Transverse colon (tissue), 4 donors: ENCODE data around the gene PXDC1. TPM values are rescaled to one million over a fixed set of nuclear protein-coding genes. Genes with fewer than 3 reads are reported as not detected.

Source experiments
- DNase-seq: peaks from one replicate; pipeline ENCODE4 v3.0.0-alpha.2; 2019
- H3K27ac ChIP-seq, 4 donors: fragments of 200-600 bp; sonication (generic); 2 replicates each; pipeline ENCODE4 v1.5.1; 2016 to 2018; ENCODE audit warnings: inconsistent platforms in 4 of 4
- H3K27me3 ChIP-seq: fragments of 200-600 bp; sonication (generic); 2 replicates; pipeline ENCODE4 v1.5.1; 2017; ENCODE audit warnings: inconsistent platforms
- H3K36me3 ChIP-seq, 4 donors: fragments of 200-600 bp; sonication (generic); 2 replicates each; pipeline ENCODE4 v1.5.1; 2017 to 2019; ENCODE audit warnings: inconsistent platforms in 4 of 4
- H3K4me1 ChIP-seq, 4 donors: fragments of 200-600 bp; sonication (generic); 2 replicates each; pipeline ENCODE4 v1.5.1; 2017 to 2020; ENCODE audit warnings: inconsistent platforms in 4 of 4
- H3K4me3 ChIP-seq, 4 donors: fragments of 200-600 bp; sonication (generic); 1 replicate in 1 of 4; 2 replicates in 3 of 4; pipeline versions ENCODE4 v1.5.1 to v1.6.1; 2017 to 2019; ENCODE audit warnings: inconsistent platforms in 4 of 4
- H3K9me3 ChIP-seq, 2 donors: fragments of 200-600 bp; sonication (generic); 2 replicates each; pipeline ENCODE4 v1.5.1; 2017 to 2019; ENCODE audit warnings: inconsistent platforms in 2 of 2
- CTCF ChIP-seq, 5 experiments: fragments of 200-600 bp in 3 of 5; fragments of 450-650 bp in 2 of 5; sonication (generic) in 3 of 5; IDR thresholded peaks; 1 replicate in 2 of 5; 2 replicates in 3 of 5; pipeline ENCODE4 v1.5.1; 2016 to 2017; ENCODE audit warnings: antibody characterized with exemption in 5 of 5, inconsistent platforms in 3 of 5, mild to moderate bottlenecking in 2 of 5, moderate library complexity in 1 of 5
- EP300 ChIP-seq: sonication (generic); formaldehyde crosslinking; IDR thresholded peaks from one replicate; pipeline ENCODE4 v1.6.1; 2017; ENCODE audit warnings: antibody characterized with exemption, low read depth
- POLR2A ChIP-seq: fragments of 450-650 bp; IDR thresholded peaks from one replicate; pipeline ENCODE4 v1.6.1; 2016; ENCODE audit warnings: antibody characterized with exemption, mild to moderate bottlenecking, moderate library complexity
- POLR2AphosphoS5 ChIP-seq, 3 donors: sonication (generic); formaldehyde crosslinking; IDR thresholded peaks; one replicate each; pipeline ENCODE4 v1.6.1; 2016; ENCODE audit warnings: antibody characterized with exemption in 3 of 3
- WGBS, 2 donors: methylation state at CpG; one replicate each; pipeline ENCODE4 v1.1.5; 2018; ENCODE audit warnings: low coverage in 1 of 2; 5-methylcytosine and 5-hydroxymethylcytosine counted together
- in situ Hi-C, 4 donors: fragments of 200-750 bp; cut with MboI; loops; one replicate each; pipeline versions ENCODE4 v1.15.0 to v1.15.1; 2017; ENCODE audit warnings: low sequenced_read_pairs in 3 of 4, low pct_ligation_motif_present in 1 of 4, low pct_unique_long_range_greater_than_20kb in 1 of 4
- intact Hi-C: fragments of 100-400 bp; cut with DNase I; formaldehyde crosslinking; loops from one replicate; pipeline ENCODE4 v1.15.1; 2023; ENCODE audit warnings: low total_unique reads
- total RNA-seq, 4 donors: library from RNA; depleted of rRNA; stranded (reverse); fragments of >200 nt; gene quantifications; one replicate each; pipeline ENCODE4 v1.1.0, GENCODE V29; 2016

Gene PXDC1
- total RNA-seq, 4 donors from 2014 or later = 14.6 to 85.4 (median 44.3) TPM

GRCh38 chr6:3798055-3798919, 46.8 kb upstream of the PXDC1 start:
- DNase-seq = no peak

GRCh38 chr6:3797231-3798054, 45.9 kb upstream of the PXDC1 start:
- no peak overlapping the region for H3K4me3 ChIP-seq
- no peaks in the 10 kb centered on the region for H3K27me3 ChIP-seq
- WGBS, 2 donors = 71 to 81% methylated on average over 4 to 7 of the region's 7 CpGs
- H3K4me1 ChIP-seq = no peaks in the 10 kb centered on the region
- no peaks in the 10 kb centered on the region for H3K36me3 ChIP-seq
- no peak for DNase-seq
- TF ChIP-seq CTCF (IDR thresholded peaks at IDR 0.05) (no peak), POLR2A (no peak), EP300 (no peak), POLR2AphosphoS5 (IDR thresholded peaks at IDR 0.05) (no peak)
- H3K9me3 ChIP-seq = no peaks in the 10 kb centered on the region
- in situ Hi-C loops = no loop called here
- intact Hi-C loops = no loop called here
- no peak overlapping the region for H3K27ac ChIP-seq

More at GRCh38 chr6:3798055-3798919, 46.8 kb upstream of the PXDC1 start:
- H3K4me1 ChIP-seq = no peaks in the 10 kb centered on the region
- TF ChIP-seq EP300 (no peak), POLR2A (no peak), CTCF (IDR thresholded peaks at IDR 0.05) (no peak), POLR2AphosphoS5 (IDR thresholded peaks at IDR 0.05) (no peak)
- H3K4me3 ChIP-seq = no peak overlapping the region
- in situ Hi-C loops (no loop called here), intact Hi-C loops (no loop called here)
- H3K36me3 ChIP-seq = no peaks in the 10 kb centered on the region
- WGBS, 2 donors = 78 to 82% methylated on average over 6 to 8 of the region's 8 CpGs
- no peaks in the 10 kb centered on the region for H3K9me3 ChIP-seq
- H3K27me3 ChIP-seq = no peaks in the 10 kb centered on the region
- H3K27ac ChIP-seq = no peak overlapping the region

GRCh38 chr6:3796719-3797041, 45.2 kb upstream of the PXDC1 start:
- no peak overlapping the region for H3K27ac ChIP-seq
- H3K27me3 ChIP-seq = no peaks in the 10 kb centered on the region
- no peaks in the 10 kb centered on the region for H3K36me3 ChIP-seq
- H3K9me3 ChIP-seq = no peaks in the 10 kb centered on the region
- no peak for DNase-seq
- no peak overlapping the region for H3K4me3 ChIP-seq
- intact Hi-C loops = no loop called here
- no peaks in the 10 kb centered on the region for H3K4me1 ChIP-seq
- 89% methylated on average over 2 of the region's 2 CpGs; no CpG with 5 or more reads in 1 of the 2 donors for WGBS, 2 donors
- in situ Hi-C loops = no loop called here
- no peak for TF ChIP-seq EP300
- TF ChIP-seq CTCF (IDR thresholded peaks at IDR 0.05) = no peak
- no peak for TF ChIP-seq POLR2AphosphoS5 (IDR thresholded peaks at IDR 0.05)
- no peak for TF ChIP-seq POLR2A
